Measurements from ENCODE around the gene IFNL4.
"Not testable (repeated sequence)": the region's sequence is repeated elsewhere in the genome, so short reads cannot be mapped to it uniquely, and the experiment has no call there.

IFNL4 gene

DNA sequence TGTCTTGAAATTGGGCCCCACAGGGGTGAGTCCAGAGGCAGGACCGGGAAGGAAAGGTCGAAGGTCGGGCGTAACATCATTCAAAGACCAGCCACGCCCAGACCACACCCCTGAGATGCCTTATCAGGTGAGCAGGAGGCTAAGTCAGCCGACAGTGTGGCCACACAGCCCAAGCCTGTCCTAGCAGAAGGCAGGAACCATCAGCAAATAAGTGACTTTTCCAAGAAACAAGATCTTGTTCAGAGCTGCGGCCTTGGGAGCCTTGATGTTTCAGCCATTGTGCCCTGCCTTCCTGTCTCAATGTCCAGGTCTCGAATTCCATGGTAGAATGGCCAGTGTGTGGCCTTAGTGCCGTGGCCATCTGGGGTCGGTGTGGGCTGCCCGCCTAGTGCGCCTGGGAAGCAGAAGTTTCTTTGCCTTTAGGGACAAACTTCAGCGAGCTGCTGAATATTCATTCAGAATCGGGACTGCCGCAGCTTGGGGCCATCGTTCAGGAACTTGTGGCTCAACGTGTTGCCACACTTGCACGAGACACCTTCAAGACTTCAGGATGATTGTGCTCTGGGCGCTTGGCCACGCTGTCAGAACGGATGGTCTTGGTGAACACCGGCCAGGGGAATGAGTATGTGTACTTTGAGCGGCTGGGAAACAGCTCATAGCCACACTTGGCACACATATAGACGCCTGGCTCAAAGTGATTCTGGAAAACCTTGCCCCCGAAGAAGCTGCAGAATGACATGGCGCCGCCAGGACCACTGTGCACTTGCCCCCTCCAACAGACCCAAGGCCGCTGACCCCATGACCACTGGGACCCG, 6.1 kb upstream of the IFNL4 start:
- no peak for DNase-seq

DNA sequence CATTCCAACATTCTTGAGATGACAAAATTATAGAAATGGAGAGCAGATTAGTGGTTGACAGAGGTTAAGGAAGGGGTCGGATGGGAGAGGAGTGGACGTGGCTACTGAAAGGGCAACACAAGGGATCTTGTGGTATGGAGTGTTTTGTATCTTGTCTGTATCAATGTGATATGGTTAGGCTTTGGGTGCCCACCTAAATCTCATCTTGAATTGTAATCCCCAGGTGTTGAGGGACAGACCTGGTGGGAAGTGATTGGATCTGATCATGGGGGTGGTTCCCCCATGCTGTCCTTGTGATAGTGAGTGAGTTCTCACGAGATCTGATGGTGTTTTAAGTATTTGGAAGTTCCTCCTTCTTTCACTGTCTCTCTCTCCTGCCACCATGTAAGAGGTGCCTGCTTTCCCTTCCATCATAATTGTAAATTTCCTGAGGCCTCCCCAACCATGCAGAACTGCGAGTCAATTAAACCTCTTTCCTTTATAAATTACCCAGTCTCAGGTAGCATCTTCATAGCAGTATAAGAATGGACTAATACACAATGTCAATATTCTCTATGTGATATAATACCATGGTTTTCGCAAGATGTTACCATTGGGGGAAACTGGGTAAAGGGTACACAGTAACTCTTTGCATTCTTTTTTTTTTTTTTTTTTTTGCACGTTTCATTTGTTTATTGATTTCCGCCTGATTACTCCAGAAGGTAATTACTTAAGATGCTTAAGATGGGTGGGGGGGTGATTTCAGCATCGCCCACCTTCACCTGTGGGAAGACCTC, 4.9 kb upstream of the IFNL4 start:
- DNase-seq: no peak

DNA sequence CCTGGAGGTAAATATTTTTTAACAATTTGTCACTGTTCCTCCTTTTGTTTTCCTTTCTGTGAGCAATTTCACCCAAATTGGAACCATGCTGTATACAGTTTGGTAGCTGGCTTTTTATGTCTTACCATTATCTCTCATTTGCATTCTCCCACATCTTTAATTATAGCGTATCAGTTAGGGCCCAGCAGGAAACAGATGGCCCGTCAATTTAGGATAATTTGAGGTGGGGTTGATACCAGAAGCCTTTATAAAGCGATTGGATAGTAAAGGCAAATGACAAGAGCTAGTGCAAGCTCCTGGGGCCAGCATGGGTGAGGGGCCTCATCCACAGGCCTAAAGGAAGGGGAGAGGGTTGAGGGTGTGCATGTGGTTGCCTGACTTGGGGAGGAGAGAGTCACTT, 3.8 kb upstream of the IFNL4 start:
- DNase-seq: no peak

DNA sequence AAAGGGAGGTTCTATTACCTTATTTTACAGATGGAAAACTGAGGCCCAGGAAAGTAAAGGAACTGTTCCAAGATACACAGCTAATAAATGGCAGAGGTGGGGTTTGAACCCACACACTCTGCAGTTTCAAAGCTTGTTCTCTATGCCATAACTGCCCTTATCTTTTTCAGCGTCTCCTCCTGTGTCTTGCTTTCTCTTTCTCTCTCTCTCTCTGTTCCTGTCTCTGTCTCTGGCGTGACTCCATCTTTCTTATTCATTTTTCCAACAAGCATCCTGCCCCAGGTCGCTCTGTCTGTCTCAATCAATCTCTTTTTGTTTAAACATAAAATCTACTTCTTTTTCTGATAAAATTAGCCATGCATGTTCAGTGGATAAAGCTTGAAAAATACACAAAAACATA, 3.2 kb upstream of the IFNL4 start:
- DNase-seq: no peak

DNA sequence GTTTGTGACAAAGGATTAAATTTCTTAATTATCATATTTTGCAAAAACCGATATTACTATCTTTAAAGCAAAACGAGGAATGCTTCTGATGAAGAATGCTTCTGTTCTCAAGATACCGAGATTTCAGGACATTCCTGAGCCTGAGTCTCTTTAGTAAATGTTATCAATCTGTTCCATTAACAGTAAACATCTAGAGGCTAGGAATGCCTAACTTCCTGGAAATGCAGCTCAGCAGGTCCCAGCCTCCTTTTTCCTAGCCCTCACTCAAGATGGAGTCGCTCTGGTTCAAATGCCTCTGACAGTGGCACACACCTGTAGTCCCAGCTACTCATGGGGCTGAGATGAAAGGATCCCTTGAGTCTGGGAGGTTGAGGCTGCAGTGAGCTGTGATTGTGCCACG, 2.4 kb upstream of the IFNL4 start:
- DNase-seq: no peak

DNA sequence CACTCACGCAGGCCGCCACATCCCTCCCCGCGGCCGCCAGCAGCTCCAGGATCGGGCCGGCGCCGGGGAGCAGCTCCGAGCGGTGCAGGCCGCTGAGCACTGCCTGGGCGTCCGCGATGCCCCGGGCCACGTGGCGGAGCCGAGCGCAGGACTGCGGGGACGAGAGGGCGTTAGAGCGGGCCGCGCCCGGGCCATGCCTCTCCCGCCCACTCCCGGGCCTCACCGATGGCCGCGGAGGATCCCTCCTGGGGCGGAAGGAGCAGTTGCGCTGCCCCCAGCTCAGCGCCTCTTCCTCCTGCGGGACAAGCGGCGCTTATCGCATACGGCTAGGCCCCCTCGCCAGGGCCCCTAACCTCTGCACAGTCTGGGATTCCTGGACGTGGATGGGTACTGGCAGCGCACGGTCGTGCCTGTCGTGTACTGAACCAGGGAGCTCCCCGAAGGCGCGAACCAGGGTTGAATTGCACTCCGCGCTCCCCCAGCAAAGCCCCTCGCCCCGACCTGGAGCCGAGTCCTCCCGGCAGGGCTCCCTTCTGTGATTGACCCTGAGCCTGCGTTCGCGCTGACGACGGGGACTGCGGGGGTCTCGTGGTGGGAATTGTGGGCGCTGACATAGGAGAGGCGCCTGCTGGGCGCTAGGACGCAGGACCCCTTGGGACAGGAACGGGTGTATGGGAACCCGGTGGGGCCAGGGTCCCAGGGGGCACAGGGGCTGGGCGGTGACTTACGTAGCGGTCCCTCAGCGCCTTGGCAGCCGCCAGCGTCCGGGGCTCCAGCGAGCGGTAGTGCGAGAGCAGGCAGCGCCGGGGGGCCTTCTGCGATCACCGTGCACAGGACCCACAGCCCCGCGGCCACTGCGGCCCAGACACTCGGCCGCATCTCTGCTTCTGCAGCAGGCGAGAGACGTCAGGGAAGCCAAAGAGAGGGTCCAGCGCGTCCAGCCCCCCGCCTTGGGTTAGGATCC, 673 bp downstream of the IFNL4 start:
- DNase-seq: no peak

DNA sequence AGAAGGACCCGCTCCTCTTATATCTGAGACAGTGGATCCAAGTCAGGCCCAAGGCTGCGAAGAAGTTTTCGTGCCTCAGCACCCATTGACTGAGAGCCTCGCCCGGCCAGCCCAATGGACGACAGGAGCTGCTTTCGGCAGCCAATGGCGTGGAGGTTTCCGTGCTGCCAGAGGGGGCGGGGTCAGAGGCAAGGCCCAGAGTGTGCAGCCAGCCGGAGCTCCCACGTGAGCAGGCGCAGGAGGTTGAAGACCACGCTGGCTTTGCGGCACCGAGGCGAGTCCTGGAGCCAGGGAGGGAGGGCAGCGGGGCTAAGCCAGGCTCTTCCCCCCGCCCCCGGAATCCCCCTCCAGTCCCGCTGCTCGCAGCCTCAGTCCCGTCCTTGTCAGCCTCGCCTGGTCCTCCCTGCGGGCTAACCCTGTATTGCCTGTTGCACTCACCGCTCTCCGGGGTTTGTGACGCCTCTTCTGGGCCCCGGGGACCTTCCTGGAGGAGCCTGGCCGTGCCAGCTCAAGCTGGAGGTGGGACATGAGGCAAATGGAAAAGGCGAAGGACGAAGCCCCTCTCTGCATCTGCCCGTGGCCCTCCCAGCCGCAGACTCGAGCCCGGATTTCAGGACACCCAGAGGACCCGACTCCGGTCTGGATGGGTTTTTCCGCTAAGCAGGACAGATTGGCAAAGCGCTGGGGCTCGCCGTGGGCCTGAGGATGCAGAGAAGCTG, 1.5 kb downstream of the IFNL4 start:
- DNase-seq: no peak

DNA sequence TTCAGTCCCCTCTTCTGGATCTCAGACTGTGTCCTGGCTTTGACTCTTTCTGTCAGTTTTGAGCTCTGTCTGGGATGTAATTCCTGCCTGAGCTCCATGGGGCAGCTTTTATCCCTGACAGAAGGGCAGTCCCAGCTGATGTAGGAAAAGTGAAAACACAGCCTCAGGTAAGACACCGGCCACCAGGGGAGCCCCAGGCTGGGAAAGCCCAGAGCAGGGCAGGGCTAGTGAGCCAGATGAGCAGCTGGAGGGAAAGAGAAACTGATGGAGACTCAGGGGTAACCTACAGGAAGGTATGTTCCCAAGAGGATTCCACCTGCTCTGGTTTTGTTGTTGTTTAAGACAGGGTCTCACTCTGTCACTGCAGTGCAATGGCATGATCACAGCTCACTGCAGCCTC, 3.5 kb downstream of the IFNL4 start:
- not testable (repeated sequence) for DNase-seq

DNA sequence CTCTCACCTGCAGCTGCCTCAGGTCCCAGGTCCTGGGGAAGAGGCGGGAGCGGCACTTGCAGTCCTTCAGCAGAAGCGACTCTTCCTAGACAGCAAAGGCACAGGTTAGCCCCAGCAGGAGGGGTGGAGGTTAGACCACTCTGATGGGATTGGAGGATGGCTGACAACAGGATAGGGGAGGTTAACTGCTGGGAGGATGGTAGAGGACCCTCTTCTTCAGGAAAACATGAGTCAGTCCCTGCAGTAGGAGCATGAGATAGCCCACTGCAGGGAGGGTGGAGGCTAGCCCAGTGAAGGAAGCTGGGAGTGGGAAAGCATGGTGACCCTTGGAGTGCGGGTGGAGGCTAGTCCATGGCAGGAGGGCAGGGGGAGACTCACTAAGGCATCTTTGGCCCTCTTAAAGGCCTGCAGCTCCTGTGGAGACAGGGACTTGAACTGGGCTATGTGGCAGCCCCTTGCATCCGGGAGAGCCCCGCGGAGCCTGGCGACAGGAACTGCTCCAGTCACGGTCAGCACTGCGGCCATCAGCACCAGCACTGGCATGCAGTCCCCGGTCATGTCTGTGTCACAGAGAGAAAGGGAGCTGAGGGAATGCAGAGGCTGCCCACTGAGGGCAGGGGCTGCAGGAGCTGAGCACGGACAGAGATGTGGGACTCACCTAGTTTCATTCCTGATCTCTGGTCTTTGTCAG, 4.1 kb downstream of the IFNL4 start, which contains the start of gene IFNL3:
TSS of gene IFNL3 (minus strand) at position 597 of the 691 bp plus-strand sequence. CDS start at position 558, 39 bp downstream.
- DNase-seq: not testable (repeated sequence)

DNA sequence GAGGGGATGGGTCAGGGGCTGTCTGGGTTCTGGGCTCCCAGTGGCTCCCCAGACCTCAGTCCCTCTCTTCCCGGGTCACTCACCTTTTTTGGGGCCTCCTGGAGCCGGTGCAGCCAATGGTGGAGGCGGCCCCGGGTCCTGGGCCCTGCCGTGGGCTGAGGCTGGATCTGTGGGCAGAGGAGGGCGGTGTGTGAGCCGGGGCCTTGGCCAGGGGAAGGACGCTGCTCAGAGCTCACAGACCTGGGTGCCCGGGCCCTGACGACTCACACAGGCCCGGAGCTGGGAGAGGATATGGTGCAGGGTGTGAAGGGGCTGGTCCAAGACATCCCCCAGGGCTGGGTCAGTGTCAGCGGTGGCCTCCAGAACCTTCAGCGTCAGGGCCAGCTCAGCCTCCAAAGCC, 4.9 kb downstream of the IFNL4 start:
- not testable (repeated sequence) for DNase-seq

DNA sequence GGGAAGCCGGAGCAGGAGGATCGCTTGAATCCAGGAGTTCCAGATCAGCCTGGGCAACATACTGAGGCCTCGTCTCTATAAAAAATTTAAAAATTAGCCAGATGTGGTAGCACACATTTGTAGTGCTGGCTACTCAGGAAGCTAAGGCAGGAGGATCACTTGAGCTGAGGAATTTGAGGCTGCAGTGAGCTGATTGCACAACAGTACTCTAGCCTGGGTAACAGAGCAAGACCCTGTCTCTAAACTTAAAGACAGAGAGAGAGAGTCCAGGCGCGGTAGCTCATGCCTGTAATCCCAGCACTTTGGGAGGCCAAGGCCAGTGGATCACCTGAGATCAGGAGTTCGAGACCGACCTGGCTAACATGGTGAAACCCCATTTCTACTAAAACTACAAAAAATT, 8.2 kb downstream of the IFNL4 start:
- DNase-seq: no peak

DNA sequence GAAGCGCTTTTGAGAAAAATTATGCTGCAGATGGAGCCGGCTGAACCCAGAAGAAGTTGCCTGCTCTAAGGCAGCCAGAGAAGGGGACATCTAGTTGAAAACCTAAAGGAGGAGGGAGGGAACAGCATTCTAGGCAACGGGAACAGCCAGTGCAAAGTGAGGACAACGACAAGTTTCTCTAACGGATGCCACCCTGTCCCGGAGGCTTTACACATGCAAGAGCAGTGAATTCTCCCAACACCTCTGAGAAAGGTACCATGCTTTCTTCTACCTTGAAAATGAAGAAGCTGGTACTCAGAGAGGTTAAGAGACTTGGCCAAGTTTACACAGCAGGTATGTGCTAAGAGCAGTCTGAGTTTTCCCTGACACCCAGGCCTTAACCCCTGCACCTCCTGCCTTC, 9.7 kb downstream of the IFNL4 start:
- DNase-seq: no peak

DNA sequence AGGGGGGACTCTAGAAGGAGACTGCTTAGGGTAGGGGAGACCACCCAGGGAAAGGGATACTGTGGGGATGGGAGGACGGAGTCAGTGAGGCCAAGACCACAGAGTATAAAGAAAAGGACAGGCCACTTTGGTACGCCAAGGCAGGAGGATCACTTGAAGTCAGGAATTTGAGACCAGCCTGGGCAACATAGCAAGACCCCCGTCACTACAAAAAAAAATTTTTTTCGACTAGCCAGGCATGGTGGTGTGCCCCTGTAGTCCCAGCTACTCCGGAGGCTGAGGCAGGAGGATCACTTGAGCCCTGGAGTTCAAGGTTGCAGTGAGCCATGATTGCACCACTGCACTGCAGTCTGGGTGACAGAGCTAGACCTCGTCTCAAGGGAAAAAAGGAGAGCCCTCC, 10.4 kb downstream of the IFNL4 start:
- no peak for DNase-seq

DNA sequence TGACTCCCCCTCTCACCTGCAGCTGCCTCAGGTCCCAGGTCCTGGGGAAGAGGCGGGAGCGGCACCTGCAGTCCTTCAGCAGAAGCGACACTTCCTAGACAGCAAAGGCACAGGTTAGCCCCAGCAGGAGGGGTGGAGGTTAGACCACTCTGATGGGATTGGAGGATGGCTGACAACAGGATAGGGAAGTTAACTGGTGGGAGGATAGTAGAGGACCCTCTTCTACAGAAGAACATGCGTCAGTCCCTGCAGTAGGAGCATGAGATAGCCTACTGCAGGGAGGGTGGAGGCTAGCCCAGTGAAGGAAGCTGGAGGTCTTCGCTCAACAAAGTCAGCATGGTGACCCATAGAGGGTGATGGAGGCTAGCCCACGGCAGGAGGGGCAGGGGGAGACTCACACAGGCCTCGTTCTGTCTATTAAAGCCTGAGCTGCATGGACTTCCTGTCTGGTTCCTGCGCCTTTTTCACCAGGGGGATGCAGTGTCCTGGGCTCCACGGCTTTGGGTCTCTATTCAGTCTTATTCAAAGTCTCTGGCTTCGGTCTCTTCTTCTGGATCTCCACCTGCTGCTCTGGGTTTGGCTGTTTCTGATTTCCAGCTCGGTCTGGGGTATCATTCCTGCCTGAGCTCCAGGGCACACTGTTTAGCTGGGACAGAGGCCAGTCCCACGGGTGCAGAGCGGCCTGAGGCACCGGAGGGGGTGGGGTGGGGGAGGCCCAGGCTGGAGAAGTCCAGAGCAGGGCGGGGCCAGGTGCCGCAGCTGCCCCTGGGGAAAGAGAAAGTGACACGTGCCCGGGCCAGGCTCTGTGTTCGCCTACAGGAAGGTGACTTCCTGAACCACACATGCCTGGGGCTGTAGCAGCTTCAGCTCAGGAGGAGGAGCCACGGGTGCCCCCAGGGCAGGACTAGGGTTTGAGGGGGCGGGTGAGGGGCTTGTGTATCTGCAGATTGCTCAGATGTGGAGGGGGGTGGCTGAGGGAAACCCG, 11.2 kb downstream of the IFNL4 start:
- peak; percentile 24 for DNase-seq

DNA sequence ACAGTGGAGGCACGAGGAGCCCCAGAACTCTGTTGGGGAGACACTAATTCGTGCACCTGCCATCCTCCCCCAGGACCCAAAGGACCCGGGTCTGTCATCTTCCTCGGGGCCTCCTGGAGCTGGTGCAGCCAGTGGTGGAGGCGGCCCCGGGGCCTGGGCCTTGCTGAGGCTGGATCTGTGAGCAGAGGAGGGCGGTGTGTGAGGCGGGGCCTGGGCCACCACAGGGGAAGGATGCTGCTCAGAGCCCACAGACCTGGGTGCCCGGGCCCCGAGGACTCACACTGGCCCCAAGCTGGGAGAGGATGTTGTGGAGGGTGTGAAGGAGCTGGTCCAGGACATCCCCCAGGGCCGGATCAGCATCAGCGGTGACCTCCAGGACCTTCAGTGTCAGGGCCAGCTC, 12.1 kb downstream of the IFNL4 start:
- no peak for DNase-seq

DNA sequence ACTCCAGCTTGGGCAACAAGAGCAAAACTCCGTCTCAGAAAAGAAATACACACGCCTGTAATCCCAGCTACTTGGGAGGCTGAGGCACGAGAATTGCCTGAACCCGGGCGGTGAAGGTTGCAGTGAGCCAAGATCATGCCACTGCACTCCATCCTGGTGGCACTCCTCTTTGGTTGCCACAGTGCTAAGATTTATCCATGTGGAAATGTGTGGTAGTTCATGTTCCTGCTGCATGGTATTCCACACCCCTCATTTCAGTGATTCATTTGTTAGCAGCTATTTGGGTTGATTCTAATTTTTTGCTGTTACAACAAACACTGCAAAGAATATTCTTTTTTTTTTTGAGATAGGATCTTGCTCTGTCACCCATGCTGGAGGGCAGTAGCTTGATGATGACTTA, 15.9 kb downstream of the IFNL4 start:
- DNase-seq: no peak

DNA sequence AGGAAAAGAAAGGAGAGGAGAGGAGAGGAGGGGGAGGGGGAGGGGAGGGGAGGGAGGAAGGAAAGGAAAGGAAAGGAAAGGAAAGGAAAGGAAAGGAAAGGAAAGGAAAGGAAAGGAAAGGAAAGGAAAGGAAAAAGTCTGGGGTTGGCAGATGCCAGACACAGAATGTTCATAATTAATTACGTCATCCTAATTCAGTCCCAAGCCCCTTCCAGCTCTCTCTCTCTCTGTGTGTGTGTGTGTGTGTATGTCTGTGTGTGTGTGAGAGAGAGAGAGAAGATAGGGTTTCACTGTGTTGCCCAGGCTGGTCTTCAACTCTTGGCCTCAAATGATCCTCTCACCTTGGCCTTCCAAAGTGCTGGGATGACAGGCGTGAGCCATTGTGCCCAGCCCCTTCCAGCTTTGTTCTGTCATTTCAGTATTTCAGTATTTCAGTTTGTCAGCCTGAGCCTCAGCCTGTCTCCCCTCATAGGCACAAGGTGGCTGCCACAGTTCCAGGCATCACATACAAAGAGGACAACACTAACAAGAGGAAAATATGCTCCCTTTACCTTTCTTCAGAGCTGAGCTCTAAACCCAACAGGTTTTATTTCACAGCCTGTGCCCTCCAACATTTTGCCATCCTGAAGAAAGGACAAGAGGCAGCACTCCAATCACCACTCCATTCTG, 18.4 kb downstream of the IFNL4 start:
- DNase-seq: no peak

DNA sequence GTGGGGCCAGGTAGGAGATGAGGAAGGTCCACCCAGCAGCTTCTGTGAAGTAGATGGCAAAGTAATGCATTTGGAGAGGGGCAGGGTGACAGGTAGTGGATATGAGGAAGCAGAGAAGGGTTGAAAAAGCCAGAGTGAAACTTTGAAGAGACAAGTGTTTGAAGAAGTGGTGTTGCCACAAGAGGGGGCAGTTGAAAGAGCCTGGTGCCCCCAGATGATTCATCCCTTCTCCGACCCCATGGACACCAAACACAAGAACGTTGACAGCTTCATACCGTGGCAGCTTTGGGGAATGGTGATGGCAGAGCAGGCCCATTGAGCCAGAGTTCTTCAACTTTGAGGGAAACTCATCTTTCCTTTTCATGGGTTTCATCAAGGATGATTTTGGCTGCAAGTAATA, 23.7 kb downstream of the IFNL4 start:
- no peak for DNase-seq

DNA sequence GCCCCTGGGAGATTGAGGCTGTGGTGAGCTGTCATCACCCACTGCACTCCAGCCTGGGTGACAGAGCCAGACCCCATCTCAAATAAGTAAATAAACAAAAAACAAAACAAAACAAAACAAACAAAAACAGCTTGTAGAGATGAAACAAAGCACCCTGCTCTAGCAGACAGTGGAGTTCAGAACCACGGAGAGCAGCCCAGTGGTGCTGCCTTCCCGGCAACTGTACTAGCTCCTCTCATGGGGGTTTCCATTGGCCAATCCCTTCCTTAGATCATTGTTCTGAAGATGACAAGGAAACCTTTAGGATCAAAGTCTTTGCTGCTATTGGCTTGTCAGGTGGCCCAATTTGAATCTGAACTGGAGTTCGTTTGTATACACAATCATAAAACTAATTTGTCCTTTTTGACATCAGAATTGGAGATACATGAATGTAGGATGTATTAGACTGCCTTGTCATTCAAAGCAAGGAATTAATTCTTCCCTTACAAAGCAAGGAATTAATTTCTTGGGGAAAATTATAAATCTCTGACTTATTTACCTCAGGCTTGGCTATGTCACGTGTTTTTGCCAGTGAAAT, 24.9 kb downstream of the IFNL4 start:
- no peak for DNase-seq

DNA sequence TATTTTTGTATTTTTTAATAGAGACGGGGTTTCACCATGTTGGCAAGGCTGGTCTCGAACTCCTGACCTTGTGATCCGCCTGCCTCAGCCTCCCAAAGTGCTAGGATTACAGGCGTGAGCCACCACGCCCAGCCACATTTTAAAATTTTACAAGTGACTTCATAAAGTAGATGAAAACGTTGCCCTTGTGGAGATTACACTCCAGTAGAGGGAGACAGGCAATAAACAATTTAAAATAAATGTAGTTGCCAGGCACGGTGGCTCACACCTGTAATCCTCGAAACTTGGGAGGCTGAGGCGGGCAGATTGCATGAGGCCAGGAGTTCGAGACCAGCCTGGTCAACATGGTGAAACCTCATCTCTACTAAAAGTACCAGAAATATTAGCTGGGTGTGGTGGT, 29.5 kb downstream of the IFNL4 start:
- not testable (repeated sequence) for DNase-seq

All from activated CD4-positive, alpha-beta T cell treated with anti-CD3 and anti-CD28 coated beads for 1 hour (primary cell).